Activated CD8-positive, alpha-beta memory T cell treated with anti-CD3 and anti-CD28 coated beads for 24 hours (primary cell): ENCODE data around the gene FAM170B.

Experiments used
- DNase-seq: peaks from one replicate; pipeline ENCODE4 v3.0.0-alpha.2; 2020

The FAM170B gene

GRCh38 chr10:49099046-49099445 is 34.8 kb downstream of the FAM170B start:
- no peak for DNase-seq

- no peak for DNase-seq
Measured at GRCh38 chr10:49096890-49097445, 36.9 kb downstream of the FAM170B start.

GRCh38 chr10:49094646-49095045 is 39.2 kb downstream of the FAM170B start:
- DNase-seq, result no peak

DNA sequence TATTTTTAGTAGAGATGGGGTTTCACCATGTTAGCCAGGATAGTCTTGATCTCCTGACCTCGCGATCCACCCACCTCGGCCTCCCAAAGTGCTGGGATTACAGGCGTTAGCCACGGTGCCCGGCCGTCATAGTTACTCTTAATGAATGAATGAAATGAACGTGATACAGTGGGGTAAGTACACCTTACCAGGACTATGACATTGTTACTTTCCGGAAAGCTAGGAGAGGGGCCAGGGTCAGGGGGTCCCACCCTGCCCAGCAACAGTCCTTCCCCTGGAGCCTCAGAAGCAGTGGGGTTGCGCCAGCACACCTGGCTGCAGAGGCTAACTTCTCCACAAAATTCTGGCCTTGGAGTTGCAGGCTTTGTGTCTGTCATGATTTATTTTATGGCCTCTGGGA is 39.9 kb downstream of the FAM170B start:
- no peak for DNase-seq

DNA sequence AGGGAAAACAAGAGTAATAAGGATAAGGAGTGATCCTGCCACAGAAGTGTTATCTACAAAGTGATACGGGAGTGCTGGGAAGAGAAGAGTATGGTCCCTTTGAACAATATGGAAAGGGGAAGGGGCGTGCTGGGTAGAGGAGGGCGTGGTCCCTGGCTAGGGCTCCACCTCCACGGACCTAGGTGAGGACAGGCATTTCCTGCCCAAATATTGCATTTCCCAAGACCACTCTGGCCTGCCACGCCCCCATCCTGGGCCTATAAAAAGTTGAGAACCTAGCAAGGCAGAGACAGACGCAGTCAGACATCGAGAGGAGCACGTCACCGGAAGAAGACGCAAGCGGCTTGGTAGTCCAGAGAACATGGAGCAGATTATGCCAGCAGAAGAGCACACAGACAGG is 41.3 kb downstream of the FAM170B start:
- no peak for DNase-seq

- no peak for DNase-seq
Measured at GRCh38 chr10:49091450-49092210, 42.2 kb downstream of the FAM170B start.

DNA sequence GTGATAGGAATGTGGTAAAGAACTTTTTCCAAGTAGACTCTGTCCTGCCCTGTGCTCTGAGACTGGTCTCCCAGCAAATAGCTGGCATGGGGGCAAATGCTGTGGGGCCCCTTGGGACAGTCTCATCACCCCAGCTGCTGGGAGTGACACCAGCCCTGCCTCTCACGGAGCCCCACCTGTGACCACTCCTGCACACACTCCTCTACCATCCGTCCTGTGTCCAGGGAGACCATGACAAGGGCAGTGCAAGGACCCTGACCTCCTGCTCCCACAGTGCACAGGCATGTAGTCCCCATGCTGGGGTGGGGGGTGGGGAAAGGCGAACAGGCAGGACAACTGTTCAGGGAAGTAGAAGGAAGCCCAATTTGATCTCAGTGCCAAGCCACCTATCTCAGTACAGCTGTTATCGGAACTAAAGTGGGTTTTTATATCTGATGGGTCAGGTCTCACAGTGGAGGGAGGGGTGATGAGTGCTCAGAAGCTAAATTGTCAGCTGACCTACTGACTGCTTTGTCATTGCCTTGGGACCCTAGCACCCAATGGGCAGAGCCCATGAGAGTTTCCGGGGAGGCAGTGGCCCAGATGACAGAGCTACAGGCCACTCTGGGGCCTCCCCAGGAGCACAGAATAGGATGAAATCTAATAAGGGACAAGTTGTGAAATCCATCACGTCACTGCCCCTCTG is 43.0 kb downstream of the FAM170B start:
- no peak for DNase-seq

- DNase-seq, result no peak
Measured at GRCh38 chr10:49090189-49090575, 43.6 kb downstream of the FAM170B start.

GRCh38 chr10:49089557-49090188 is 44.1 kb downstream of the FAM170B start:
- no peak for DNase-seq

DNA sequence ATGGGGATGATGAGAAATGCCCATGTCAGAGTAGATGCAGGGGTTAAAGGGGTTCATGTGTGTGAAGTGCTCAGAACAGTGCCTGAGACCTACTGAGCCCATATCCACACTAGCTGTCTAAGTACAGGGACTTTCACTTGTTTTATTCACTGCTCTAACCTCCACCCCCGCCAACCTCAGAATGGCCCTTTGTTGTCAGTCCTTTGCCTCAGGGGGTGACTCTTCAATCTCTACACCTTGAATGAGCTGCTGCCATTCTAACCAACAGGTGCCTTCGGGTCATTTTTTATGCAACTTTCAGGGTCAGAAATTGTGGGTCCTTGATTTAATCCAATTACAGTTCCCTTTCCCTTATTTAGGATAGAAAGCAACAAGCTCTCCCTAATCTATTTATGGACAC is 44.7 kb downstream of the FAM170B start:
- DNase-seq, result no peak

- no peak for DNase-seq
Measured at GRCh38 chr10:49086889-49087288, 46.9 kb downstream of the FAM170B start.

DNA sequence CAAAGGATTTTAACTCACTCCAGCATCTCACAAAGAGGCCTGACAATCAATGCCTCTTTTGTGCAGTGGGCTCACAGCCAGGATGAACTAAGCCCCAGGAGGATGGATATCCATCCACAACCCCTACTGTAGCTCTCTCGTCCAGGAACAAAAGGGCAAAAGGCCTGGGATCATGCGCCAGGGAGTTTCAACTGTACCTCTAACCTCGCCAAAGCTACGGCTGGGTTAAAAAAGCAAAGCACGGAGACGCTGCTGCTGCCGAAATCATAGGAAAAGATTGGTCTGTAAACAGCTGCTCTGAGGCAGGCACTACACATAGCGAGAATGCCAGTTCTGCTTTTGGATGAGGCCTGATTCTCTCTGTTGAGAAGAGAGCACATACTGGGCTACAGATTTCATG is 50.6 kb downstream of the FAM170B start:
- DNase-seq, result no peak

- DNase-seq, result no peak
Measured at GRCh38 chr10:49082766-49083165, 51.1 kb downstream of the FAM170B start.

GRCh38 chr10:49081547-49082275 is 52.1 kb downstream of the FAM170B start:
- DNase-seq, result no peak
